ENCODE measurements around the gene DCST2.
"Not testable (repeated sequence)": the region's sequence is repeated elsewhere in the genome, so short reads cannot be mapped to it uniquely, and the experiment has no call there.

DCST2 gene

GRCh38 chr1:154995301-154995983 is 38.1 kb downstream of the DCST2 start:
- DNase-seq, result not testable (repeated sequence)

DNA sequence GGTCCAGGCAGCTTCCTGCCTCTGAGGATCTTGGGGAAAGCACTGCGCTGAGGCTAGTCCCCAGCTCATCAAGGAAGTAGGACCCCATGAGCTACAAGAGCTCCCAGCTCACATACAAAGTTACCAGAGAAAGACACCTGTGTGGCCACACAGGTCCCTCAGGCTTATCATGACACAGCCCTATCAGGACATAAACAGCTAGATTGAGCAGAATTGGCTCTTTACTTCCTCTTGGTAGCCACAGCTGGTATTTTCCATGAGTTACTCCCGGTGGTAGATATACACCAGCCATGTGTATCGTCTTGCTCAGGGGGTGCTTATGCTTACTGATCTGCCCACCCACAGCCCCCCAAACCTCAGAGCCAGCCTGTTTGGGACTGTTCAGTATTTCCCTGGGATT is 39.0 kb downstream of the DCST2 start:
- DNase-seq, result no peak

- DNase-seq, result no peak
Measured at GRCh38 chr1:154994269-154994587, 39.4 kb downstream of the DCST2 start.

GRCh38 chr1:154993572-154994268 is 39.9 kb downstream of the DCST2 start, which contains the start of gene LENEP:
TSS of gene LENEP (plus strand) at chr1:154993586. CDS start at chr1:154993608, 22 bp downstream.
- no peak for DNase-seq

DNA sequence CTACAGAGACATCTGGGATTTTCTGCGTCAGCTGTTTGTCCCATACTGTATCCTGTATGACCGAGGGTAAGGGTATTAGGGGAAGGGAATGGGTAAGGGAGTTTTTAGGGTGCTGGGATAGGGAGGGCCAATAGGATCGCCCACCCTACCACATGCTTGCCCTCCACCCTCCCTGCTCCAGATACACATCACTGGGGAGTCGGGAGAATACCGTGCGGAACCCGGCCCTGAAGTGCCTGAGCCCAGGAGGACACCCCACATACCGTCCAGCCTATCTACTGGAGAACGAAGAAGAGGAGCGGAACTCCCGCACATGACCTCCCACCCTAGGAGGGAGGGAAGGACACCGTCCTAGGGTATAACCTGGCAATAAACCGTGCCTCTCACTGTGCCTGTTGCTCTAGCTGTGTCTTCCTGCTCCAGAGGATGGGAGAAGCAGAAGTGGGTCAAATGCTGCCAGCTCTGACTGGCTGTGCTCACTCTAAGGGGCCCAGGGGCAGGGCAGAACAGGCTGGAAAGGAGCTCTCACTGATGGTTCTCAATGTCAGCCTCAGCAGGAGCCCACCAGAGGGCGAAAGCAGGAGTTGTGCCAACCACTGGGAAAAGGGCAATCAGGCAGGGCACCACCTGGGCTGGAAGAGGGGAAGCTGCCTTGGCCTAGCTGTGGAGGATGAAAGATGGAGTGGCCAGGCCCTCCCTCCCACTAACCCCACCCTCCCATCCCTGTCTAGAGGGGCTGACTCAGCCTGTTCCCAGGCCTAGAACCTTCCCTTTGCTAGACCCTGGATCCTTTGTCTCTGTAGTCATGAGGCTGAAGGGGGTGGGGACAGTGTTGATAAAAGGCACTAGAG is 40.6 kb downstream of the DCST2 start:
- no peak for DNase-seq

- no peak for DNase-seq
Measured at GRCh38 chr1:154990276-154990675, 43.3 kb downstream of the DCST2 start.

DNA sequence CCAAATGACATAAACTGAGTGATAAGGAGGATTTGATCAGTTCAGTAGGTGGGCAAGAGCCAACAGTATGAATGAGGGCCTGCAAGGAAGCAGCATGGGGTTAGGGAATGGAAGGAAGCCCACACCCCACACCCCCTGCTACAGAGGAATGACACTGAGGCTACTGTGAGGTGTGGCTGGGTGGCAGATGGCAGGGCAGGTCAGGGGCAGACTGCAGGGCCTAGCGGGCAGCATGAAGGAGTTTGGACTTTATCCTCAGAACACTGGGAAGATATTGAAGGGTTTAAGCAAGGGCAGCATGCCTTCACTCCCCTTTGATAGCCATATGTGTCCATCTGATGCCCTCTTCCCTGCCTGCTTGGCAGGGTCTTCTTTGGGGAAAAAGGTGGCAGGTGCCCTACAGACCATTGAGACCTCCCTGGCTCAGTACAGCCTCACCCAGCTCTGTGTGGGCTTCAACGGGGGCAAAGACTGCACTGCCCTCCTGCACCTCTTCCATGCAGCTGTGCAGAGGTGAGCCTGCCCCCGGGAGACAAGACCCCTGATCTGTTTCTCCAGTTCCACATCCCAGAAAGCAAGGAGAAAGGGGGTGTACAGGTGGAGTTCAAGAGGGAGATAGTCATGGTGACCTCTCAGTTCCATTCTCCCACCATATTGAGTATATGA is 44.3 kb downstream of the DCST2 start:
- DNase-seq, result no peak

- DNase-seq, result no peak
Measured at GRCh38 chr1:154988058-154988954, 45.3 kb downstream of the DCST2 start.

- DNase-seq, result no peak
Measured at GRCh38 chr1:154987326-154987725, 46.3 kb downstream of the DCST2 start.

- not testable (repeated sequence) for DNase-seq
Measured at GRCh38 chr1:154986736-154987135, 46.8 kb downstream of the DCST2 start.

DNA sequence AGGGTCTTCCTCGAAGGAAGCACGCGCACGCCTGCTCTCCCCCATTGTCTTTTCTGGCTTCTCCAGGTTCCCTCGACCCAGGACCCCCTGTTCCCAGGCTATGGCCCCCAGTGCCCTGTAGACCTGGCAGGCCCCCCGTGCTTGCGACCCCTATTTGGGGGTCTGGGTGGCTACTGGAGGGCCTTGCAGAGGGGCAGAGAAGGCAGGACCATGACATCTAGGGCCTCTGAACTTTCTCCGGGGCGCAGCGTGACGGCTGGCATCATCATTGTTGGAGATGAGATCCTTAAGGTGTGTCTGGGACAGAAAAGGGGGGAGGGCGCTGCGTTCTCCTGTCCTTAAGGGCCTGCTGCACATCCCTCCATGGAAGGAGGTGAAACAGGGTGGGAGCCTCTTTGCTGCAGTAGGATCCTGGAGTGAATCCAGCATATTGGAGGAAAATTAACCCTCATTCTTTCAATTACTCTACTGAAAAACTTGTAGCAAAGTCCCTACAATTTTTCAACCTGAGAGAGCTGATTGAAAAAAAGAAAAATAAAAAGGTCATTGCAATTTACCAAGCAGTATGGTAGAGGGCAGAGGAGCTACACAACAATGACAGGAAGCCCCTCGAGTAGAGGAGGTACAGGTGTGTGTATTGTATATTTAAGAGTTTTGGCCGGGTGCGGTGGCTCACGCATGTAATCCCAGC is 49.7 kb downstream of the DCST2 start:
- DNase-seq, result no peak

DNA sequence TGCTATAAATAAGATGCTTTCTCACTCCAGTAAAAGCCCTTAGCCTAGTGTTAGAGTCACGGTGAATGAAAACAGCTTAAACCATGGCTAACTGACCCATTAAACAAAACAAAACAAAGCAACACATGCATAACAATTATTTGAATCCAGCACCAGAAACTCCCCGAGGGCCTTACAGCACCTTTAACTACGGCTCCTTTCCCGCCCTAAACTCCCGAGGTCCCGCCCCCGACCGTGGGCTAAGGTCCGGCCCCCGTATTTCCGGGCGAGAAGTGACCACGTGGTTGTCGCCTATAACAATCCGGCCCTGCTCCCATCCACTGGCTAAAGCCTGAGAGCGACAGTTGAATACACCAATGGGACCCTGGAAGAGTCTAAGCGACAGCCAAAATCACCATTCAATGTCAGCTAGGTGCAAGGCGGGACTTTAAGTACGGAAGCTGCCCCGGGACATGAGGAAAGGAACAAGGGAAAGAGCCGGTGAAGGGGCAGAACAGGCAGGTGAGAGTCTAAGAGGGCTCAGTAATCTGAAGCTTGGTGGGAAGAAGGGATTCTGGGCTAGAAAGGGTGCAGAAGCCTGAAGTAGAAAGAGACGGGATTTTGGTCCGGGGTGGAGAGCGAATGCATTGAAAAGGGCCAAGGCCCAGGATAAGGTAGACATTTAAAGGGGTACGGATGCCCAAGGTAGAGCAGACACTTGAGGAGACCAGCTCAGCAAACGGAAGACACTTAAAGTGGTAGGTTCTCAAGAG is 50.5 kb downstream of the DCST2 start, which contains the start of gene FLAD1:
TSS of gene FLAD1 (plus strand) at position 448 of the 752 bp plus-strand sequence. CDS start 351 bp downstream, outside the sequence.
- DNase-seq, result peak; percentile 99

GRCh38 chr1:154982341-154982740 is 51.2 kb downstream of the DCST2 start:
- DNase-seq, result no peak

- DNase-seq, result no peak
Measured at GRCh38 chr1:154978360-154978759, 55.2 kb downstream of the DCST2 start.

DNA sequence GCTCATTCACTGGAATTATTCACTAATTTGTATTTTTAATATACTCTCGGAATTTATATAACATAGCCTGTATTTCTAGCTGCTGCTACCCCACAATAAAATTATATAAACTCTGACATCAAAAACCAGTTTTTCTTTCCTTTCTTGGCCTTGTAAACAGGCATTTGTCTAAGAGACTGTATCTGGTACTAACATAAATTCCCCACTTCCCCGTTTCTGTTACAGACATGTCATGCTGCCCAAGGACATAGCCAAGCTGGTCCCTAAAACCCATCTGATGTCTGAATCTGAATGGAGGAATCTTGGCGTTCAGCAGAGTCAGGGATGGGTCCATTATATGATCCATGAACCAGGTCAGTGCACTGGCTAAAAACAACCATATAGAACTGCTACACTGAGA is 55.8 kb downstream of the DCST2 start:
- DNase-seq, result not testable (repeated sequence)

- no peak for DNase-seq
Measured at GRCh38 chr1:154975409-154976059, 58.0 kb downstream of the DCST2 start.

- peak; percentile 94 for DNase-seq
Measured at GRCh38 chr1:154974808-154975408, 58.7 kb downstream of the DCST2 start.

- DNase-seq, result peak; percentile 100
Measured at GRCh38 chr1:154974102-154974807, 59.3 kb downstream of the DCST2 start, which contains the start of gene CKS1B. TSS of gene CKS1B (plus strand) at chr1:154974681. CDS start at chr1:154974746, 65 bp downstream.

Data from NCI-H774 (cell line).